Measurements from ENCODE around the gene ATP6V0E2. TPM values are rescaled to one million over a fixed set of nuclear protein-coding genes. Genes with fewer than 3 reads are reported as not detected.

The ATP6V0E2 gene
- total and polyA plus RNA-seq, 2 donors from 2014 or later = 19.8 to 138 TPM

DNA sequence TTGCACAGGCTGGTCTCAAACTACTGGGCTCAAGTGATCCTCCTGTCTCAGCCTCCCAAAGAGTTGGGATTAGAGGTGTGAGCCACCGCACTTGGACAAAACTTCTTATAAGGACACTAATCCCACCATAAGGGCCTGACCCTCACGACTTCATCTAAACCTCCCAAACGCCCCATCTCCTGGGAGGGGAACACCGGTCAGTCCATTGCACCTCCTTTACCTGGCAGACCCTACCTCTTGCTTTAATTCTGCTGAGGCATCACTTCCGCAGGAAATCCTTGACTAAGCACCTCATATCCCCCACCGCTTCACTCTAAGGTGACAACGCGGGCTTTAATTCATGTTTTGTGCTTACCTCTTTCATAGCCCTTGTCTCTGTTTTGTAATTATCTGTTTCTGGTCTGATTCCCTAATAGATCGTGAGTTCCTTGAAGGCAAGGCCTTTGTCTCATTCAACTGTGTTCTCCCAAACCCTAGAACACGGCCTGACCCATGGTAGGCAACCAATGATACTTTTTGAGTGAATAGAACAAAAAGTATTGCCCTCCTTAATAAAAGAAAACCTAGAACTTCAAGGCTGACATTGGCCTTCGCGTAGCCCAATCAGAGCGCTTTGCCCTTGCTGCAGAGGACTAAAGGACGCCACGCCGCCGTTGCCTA, 36.1 kb upstream of the ATP6V0E2 start:
- Histone ChIP-seq H3K27me3 (ENCODE audit: control insufficient read depth, insufficient read depth, low read length) (no peaks in the 10 kb centered on the region), H3K36me3 (ENCODE audit: control insufficient read depth in 2 of 3, insufficient read depth in 3 of 3, low read length in 3 of 3) (no peaks in the 10 kb centered on the region), H3K4me3 (ENCODE audit: low read length in 3 of 3) (peak overlapping the region; percentile 0 to 23 (median 1)), H3K9me3 (ENCODE audit: control insufficient read depth in 2 of 3, insufficient read depth in 1 of 3, low read length in 3 of 3) (no peaks in the 10 kb centered on the region), H3K4me1 (ENCODE audit: control insufficient read depth in 2 of 3, insufficient read depth in 2 of 3, low read depth in 1 of 3, low read length in 3 of 3) (peaks cover 0 to 9% (median 2%) of the 10 kb centered on the region in 3 donors), H3K27ac (ENCODE audit: low read depth in 2 of 2, low read length in 2 of 2) (peak overlapping the region; percentile 36 to 45), H3K9ac (ENCODE audit: low read length in 3 of 3) (no peak overlapping the region)
- no peak for FAIRE-seq
- peak in 1 of 5 donors; percentile 68 for DNase-seq
- TF ChIP-seq, protein P1, sequence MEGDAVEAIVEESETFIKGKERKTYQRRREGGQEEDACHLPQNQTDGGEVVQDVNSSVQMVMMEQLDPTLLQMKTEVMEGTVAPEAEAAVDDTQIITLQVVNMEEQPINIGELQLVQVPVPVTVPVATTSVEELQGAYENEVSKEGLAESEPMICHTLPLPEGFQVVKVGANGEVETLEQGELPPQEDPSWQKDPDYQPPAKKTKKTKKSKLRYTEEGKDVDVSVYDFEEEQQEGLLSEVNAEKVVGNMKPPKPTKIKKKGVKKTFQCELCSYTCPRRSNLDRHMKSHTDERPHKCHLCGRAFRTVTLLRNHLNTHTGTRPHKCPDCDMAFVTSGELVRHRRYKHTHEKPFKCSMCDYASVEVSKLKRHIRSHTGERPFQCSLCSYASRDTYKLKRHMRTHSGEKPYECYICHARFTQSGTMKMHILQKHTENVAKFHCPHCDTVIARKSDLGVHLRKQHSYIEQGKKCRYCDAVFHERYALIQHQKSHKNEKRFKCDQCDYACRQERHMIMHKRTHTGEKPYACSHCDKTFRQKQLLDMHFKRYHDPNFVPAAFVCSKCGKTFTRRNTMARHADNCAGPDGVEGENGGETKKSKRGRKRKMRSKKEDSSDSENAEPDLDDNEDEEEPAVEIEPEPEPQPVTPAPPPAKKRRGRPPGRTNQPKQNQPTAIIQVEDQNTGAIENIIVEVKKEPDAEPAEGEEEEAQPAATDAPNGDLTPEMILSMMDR (IDR thresholded peaks at IDR 0.05; ENCODE audit: borderline replicate concordance, extremely low read depth, insufficient read depth) = no peak
- intact Hi-C loops (cut with DNase I) = no loop called here

DNA sequence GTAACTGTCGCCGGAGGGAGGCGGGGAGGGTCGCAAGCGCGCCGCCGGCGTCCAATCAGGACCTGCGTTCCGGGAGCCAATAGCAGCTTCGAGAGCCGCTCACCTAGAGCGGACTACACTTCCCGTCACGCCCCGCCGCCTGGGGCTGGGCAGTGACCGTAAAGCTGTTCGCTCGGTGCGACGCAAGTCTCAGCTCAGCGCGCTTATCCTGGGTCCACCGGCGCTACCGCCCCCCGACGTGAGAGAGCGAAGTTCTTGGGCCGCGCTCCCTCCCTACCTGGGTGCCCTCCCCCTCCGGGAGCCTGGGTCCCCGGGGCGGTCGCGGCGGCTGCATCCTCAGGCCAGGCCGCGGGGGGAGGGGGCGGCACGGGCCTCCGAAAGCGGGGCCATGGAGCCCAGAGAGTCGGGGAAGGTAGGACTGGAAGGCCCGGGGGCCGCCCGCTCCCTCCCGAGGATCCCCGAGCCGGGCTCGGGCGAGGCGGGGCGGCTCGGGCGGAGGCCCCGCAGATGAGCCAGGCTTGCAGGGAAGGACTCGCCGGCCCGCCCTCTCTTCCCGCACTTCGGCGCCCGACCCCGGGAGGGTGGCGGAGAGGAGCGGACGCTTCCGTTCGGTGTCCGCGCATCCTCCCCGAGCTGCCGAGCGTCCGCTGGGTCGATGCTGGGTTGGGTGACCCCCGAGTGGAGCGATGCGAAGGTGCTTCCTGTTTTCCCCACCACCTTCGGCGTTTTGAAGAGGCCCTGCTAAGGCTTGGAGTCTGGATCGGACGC, 35.4 kb upstream of the ATP6V0E2 start, which contains the start of gene ZNF862:
ZNF862 (plus strand) TSS at position 152 of the 768 bp plus-strand sequence; CDS start at position 389, 237 bp downstream.
- peak; percentile 98 to 99 (median 99) for DNase-seq
- Histone ChIP-seq H3K4me3 (ENCODE audit: low read length in 3 of 3) (peak within 1 kb of the TSS; percentile 72 to 86 (median 73)), H3K9ac (ENCODE audit: low read length in 3 of 3) (peak within 1 kb of the TSS; percentile 44 to 70 (median 67)), H3K9me3 (ENCODE audit: control insufficient read depth in 2 of 3, insufficient read depth in 1 of 3, low read length in 3 of 3) (no peaks in the 10 kb centered on the region), H3K27me3 (ENCODE audit: control insufficient read depth, insufficient read depth, low read length) (no peaks in the 10 kb centered on the region), H3K27ac (ENCODE audit: low read depth in 2 of 2, low read length in 2 of 2) (peak within 1 kb of the TSS; percentile 81 to 84), H3K36me3 (ENCODE audit: control insufficient read depth in 2 of 3, insufficient read depth in 3 of 3, low read length in 3 of 3) (no peaks in the 10 kb centered on the region), H3K4me1 (ENCODE audit: control insufficient read depth in 2 of 3, insufficient read depth in 2 of 3, low read depth in 1 of 3, low read length in 3 of 3) (peaks cover 0 to 9% (median 2%) of the 10 kb centered on the region in 3 donors)
- TF ChIP-seq, protein P1 (IDR thresholded peaks at IDR 0.05; ENCODE audit: borderline replicate concordance, extremely low read depth, insufficient read depth) = no peak
- FAIRE-seq = peak; percentile 98
- intact Hi-C loops (cut with DNase I) = no loop called here

DNA sequence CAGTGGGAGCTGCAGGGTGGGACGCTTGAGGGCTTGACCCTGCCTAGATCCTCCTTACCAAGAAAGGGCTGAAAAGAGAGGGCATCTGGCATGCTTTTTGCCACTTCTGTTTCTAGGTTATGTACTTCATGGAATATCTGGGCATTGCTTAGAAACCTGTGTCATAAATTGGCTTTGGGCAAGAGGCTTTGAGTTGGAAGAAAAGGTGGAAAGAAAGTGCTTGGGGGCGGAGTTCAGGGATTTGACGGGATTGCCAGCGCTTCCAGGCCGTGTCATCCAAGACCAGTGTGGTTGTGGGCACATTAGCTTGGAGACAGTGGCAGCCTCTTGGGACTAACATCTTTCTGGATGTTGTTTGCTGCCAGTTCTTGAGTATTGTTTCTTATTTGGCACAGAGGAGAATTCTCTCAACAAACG, 34.8 kb upstream of the ATP6V0E2 start:
- Histone ChIP-seq H3K27ac (ENCODE audit: low read depth in 2 of 2, low read length in 2 of 2) (peak overlapping the region in 1 of 2 donors; percentile 81), H3K36me3 (ENCODE audit: control insufficient read depth in 2 of 3, insufficient read depth in 3 of 3, low read length in 3 of 3) (no peaks in the 10 kb centered on the region), H3K9ac (ENCODE audit: low read length in 3 of 3) (peak overlapping the region; percentile 44 to 70 (median 67)), H3K4me3 (ENCODE audit: low read length in 3 of 3) (peak overlapping the region; percentile 72 to 86 (median 73)), H3K9me3 (ENCODE audit: control insufficient read depth in 2 of 3, insufficient read depth in 1 of 3, low read length in 3 of 3) (no peaks in the 10 kb centered on the region), H3K4me1 (ENCODE audit: control insufficient read depth in 2 of 3, insufficient read depth in 2 of 3, low read depth in 1 of 3, low read length in 3 of 3) (peaks cover 0 to 9% (median 2%) of the 10 kb centered on the region in 3 donors), H3K27me3 (ENCODE audit: control insufficient read depth, insufficient read depth, low read length) (no peaks in the 10 kb centered on the region)
- intact Hi-C loops (cut with DNase I) = no loop called here
- TF ChIP-seq, protein P1 (IDR thresholded peaks at IDR 0.05; ENCODE audit: borderline replicate concordance, extremely low read depth, insufficient read depth) = peak; percentile 2
- DNase-seq (no peak), FAIRE-seq (no peak)

All from kidney (tissue), 14 donors.